Spleen (tissue), 7 donors: ENCODE measurements around the gene CEBPZ.

Experiments
- CTCF ChIP-seq, 11 experiments: fragments of 200-600 bp in 7 of 11; fragments of 450-650 bp in 4 of 11; sonication (generic) in 4 of 11; IDR thresholded peaks in 8 of 11; conservative IDR thresholded peaks in 3 of 11; 1 replicate in 7 of 11; 2 replicates in 4 of 11; pipeline versions ENCODE4 v1.4.0 to v1.8.0; 2016 to 2021; ENCODE audit warnings: antibody characterized with exemption in 11 of 11, inconsistent platforms in 4 of 11, mild to moderate bottlenecking in 1 of 11
- POLR2AphosphoS5 ChIP-seq, 3 donors: sonication (generic); formaldehyde crosslinking; IDR thresholded peaks; one replicate each; pipeline ENCODE4 v1.5.1; 2017; ENCODE audit warnings: antibody characterized with exemption in 3 of 3
- donor health status: DM: no; HTN: no; CAD: no; lungs with moderate emphysema.
- donor health status: DM: no; HTN: no; CAD: no.
- donor health status: DM: no; HTN: no; CAD: no.

GRCh38 chr2:37211212-37211611, 20.2 kb downstream of the CEBPZ start:
- TF ChIP-seq CTCF (IDR thresholded peaks at IDR 0.05 in 8 of 11, conservative IDR thresholded peaks at IDR 0.05 in 3 of 11), result no peak
- no peak for TF ChIP-seq POLR2AphosphoS5 (IDR thresholded peaks at IDR 0.05)
